Activated naive CD8-positive, alpha-beta T cell treated with anti-CD3 and anti-CD28 coated beads for 36 hours (primary cell): ENCODE data around the gene IGDCC3. TPM values are rescaled to one million over a fixed set of nuclear protein-coding genes. Genes with fewer than 3 reads are reported as not detected.

Experiments used
- DNase-seq: peaks from one replicate; pipeline ENCODE4 v3.0.0; 2021
- H3K27ac Mint-ChIP-seq: one replicate; pipeline ENCODE4 v1.8.0; 2022; ENCODE audit warnings: mild to moderate bottlenecking, moderate library complexity, mixed read lengths
- H3K27me3 Mint-ChIP-seq: one replicate; pipeline ENCODE4 v1.8.0; 2022; ENCODE audit warnings: mild to moderate bottlenecking, mixed read lengths
- H3K36me3 Mint-ChIP-seq: one replicate; pipeline ENCODE4 v1.8.0; 2021; ENCODE audit warnings: mild to moderate bottlenecking, mixed read lengths
- H3K4me1 Mint-ChIP-seq: one replicate; pipeline ENCODE4 v1.8.0; 2021; ENCODE audit warnings: mixed read lengths
- H3K4me3 Mint-ChIP-seq: one replicate; pipeline ENCODE4 v1.8.0; 2022; ENCODE audit warnings: mild to moderate bottlenecking, moderate library complexity, mixed read lengths
- H3K9me3 Mint-ChIP-seq: one replicate; pipeline ENCODE4 v1.8.0; 2022; ENCODE audit warnings: mixed read lengths
- total RNA-seq, 2 experiments: library from RNA; stranded (reverse); gene quantifications; one replicate each; pipeline ENCODE4 v1.2.3, GENCODE V29; 2021

Gene IGDCC3
- total RNA-seq: not detected

- no peak for DNase-seq
- H3K27ac Mint-ChIP-seq: no peak within 1 kb of the TSS
- peak within 1 kb of the TSS; percentile 57 for H3K4me3 Mint-ChIP-seq
- no peaks in the 10 kb centered on the region for H3K9me3 Mint-ChIP-seq
- no peaks in the 10 kb centered on the region for H3K36me3 Mint-ChIP-seq
- H3K27me3 Mint-ChIP-seq: peaks cover 75% of the 10 kb centered on the region
- peaks cover 10% of the 10 kb centered on the region for H3K4me1 Mint-ChIP-seq
These were observed at the start of gene IGDCC3 for GRCh38 chr15:65377976-65378366. TSS of gene IGDCC3 (minus strand) at chr15:65378002. CDS start at chr15:65377788, 214 bp downstream.

- Mint-ChIP-seq H3K4me3 (no peak overlapping the region), H3K27me3 (peaks cover 45% of the 10 kb centered on the region), H3K9me3 (no peaks in the 10 kb centered on the region), H3K36me3 (no peaks in the 10 kb centered on the region), H3K4me1 (peaks cover 10% of the 10 kb centered on the region), H3K27ac (no peak overlapping the region)
- DNase-seq: no peak
These were observed 48.5 kb upstream of the IGDCC3 start for GRCh38 chr15:65426216-65426853.

- Mint-ChIP-seq H3K9me3 (no peaks in the 10 kb centered on the region), H3K4me3 (no peak overlapping the region), H3K4me1 (peaks cover 10% of the 10 kb centered on the region), H3K27me3 (peaks cover 60% of the 10 kb centered on the region), H3K36me3 (no peaks in the 10 kb centered on the region), H3K27ac (no peak overlapping the region)
- no peak for DNase-seq
These were observed 46.9 kb upstream of the IGDCC3 start for GRCh38 chr15:65424683-65425082.

DNA sequence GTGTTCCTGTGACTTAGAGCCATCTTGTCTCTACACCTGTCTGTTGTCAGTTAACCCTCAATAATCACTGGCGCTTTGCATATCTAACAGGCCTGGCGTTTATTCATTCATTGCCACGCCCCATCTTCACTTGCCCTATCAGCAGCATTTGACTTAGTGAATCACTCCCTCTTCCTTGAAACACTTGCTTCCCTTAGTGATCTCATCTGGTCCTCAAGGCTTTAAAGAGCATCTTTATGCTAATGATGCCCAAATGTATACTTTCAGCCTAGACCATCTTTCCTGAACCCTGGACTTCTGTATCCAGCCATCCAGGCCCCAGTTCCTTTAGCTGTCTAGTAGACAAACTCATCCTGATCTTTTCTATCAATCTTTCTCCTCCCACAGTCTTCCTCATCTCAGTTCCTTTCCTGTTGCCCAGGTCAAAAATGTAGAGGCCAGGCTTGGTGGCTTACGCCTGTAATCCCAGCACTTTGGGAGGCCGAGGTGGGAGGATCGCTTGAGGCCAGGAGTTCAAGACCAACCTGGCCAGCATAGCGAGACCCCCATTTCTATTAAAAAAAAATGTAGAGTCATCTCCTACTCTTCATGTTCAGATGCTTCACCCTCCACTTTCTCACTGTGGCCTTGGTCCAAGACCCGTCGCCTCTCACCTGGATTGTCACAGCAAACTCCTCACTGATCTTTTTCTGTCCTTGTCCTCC lies 46.3 kb upstream of the IGDCC3 start:
- Mint-ChIP-seq H3K4me1 (peaks cover 10% of the 10 kb centered on the region), H3K27me3 (peaks cover 65% of the 10 kb centered on the region), H3K4me3 (no peak overlapping the region), H3K9me3 (no peaks in the 10 kb centered on the region), H3K36me3 (no peaks in the 10 kb centered on the region), H3K27ac (no peak overlapping the region)
- DNase-seq: no peak

GRCh38 chr15:65423150-65423975 lies 45.6 kb upstream of the IGDCC3 start:
- Mint-ChIP-seq H3K27ac (no peak overlapping the region), H3K4me3 (peak overlapping the region; percentile 72), H3K9me3 (no peaks in the 10 kb centered on the region), H3K4me1 (peaks cover 10% of the 10 kb centered on the region), H3K27me3 (peaks cover 73% of the 10 kb centered on the region), H3K36me3 (no peaks in the 10 kb centered on the region)
- DNase-seq: no peak

DNA sequence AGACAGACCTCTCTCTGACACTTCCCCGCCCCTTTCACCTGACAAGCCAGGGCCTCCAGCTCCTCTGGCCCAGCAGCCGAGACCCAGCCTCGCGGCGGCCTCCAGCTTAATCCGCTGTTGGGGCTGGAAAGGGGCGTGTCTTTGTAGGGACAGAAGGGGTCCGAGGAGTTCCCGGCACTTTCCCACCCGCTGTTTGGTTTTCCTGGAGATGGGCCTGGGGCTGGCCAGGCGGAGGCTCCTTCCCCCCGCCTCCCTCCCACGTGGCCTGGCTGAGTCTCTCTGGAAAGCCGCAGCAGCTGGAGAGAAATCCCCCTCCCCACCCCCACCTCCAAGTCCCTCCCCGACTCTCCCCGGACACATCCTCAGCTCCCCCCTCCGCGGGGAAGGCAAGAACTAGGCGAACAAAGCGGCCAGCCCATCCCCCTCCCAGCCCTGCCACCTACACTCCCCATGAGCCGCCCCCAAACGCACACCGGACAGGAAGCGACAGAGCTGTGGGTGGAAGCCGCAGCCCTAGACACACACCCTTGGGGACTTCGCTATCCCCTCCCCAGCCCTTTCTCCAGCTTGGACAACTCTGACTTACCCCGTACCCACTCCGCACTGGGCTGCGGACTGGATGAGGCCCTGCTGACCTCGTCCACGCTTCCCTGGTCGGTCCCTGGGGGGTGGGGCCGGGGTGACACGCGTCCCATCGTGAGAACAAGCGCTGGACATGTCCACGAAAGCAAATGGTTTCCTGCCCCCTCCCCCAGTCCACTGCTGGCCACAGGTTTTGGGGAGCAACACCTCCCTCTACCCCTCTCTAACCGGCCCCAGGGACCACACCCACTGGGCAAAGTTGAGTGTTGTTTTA lies 43.8 kb upstream of the IGDCC3 start:
- DNase-seq: no peak
- no peak overlapping the region for H3K27ac Mint-ChIP-seq

GRCh38 chr15:65420975-65421359 lies 43.2 kb upstream of the IGDCC3 start:
- peaks cover 85% of the 10 kb centered on the region for H3K27me3 Mint-ChIP-seq
- no peak for DNase-seq
- H3K9me3 Mint-ChIP-seq: no peaks in the 10 kb centered on the region
- no peak overlapping the region for H3K4me3 Mint-ChIP-seq
- peaks cover 10% of the 10 kb centered on the region for H3K4me1 Mint-ChIP-seq
- H3K36me3 Mint-ChIP-seq: no peaks in the 10 kb centered on the region
- H3K27ac Mint-ChIP-seq: no peak overlapping the region

More for the DNA sequence above, 43.8 kb upstream of the IGDCC3 start:
- Mint-ChIP-seq H3K36me3 (no peaks in the 10 kb centered on the region), H3K27me3 (peaks cover 86% of the 10 kb centered on the region), H3K9me3 (no peaks in the 10 kb centered on the region), H3K4me1 (peaks cover 10% of the 10 kb centered on the region), H3K4me3 (peak overlapping the region; percentile 77)

GRCh38 chr15:65418596-65418995 lies 40.8 kb upstream of the IGDCC3 start:
- Mint-ChIP-seq H3K4me3 (no peak overlapping the region), H3K9me3 (no peaks in the 10 kb centered on the region), H3K4me1 (peaks cover 10% of the 10 kb centered on the region), H3K27ac (no peak overlapping the region), H3K27me3 (peaks cover 63% of the 10 kb centered on the region), H3K36me3 (no peaks in the 10 kb centered on the region)
- no peak for DNase-seq

GRCh38 chr15:65416845-65417416 lies 39.1 kb upstream of the IGDCC3 start:
- no peak for DNase-seq
- H3K27ac Mint-ChIP-seq: no peak overlapping the region
- no peaks in the 10 kb centered on the region for H3K9me3 Mint-ChIP-seq
- no peak overlapping the region for H3K4me3 Mint-ChIP-seq
- H3K27me3 Mint-ChIP-seq: peaks cover 50% of the 10 kb centered on the region
- H3K4me1 Mint-ChIP-seq: peaks cover 3% of the 10 kb centered on the region
- no peaks in the 10 kb centered on the region for H3K36me3 Mint-ChIP-seq

DNA sequence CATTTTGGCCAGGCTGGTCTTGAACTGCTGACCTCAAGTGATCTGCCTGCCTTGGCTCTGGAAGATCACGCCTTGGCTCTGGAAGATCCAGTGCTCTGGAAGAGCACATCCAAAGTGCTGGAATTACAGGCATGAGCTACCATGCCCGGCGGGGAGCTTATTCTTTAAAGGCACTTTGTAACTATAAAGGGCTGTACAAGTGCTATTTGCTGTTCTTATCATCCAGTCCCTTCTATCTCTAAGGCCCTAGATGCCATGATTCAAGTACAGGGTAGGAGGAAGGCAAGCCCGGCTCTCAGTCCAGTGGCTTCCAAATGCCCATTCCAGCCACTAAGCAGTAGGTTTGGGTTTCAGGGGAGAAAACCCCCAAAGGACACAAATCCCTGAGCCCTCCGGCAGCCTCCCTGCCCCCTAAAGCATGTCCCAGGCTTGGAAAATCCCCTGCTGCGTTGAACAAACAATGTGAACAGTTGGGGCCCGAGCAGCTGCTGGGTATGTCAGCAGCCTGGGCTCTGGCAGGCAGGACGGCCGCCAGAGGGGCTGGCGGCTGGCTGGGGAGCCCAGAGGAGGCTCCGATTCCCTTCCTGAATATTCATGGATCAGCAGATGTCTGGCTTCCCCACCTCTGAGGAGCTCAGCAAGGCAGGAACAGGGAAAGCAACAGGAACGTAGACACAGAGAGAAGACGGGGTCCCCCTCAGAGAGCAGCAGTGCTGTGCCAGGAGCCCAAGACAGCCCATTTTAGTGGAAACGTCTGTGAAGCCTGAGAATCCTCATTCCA lies 37.2 kb upstream of the IGDCC3 start:
- Mint-ChIP-seq H3K4me3 (no peak overlapping the region), H3K27me3 (peaks cover 39% of the 10 kb centered on the region), H3K27ac (no peak overlapping the region), H3K9me3 (no peaks in the 10 kb centered on the region), H3K36me3 (no peaks in the 10 kb centered on the region), H3K4me1 (no peaks in the 10 kb centered on the region)
- DNase-seq: no peak

DNA sequence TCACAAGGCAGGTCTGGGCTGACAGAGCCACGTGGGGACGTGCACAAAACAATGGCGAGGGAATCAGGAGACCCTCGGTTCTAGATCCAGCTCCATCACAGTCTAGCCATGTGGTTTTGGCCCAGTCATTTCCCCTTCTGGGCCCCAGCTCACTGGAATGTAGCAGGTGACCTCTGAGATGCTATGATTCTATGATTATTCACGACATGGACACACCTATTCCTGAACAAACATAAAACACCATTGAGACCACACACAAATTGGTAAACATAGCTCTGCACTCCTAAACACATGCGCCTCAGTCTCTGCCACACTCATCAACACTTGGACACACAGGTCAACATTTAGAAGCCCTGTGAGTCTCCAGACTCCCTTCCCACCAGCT lies 36.0 kb upstream of the IGDCC3 start:
- Mint-ChIP-seq H3K9me3 (no peaks in the 10 kb centered on the region), H3K4me1 (peaks cover 2% of the 10 kb centered on the region), H3K27me3 (peaks cover 33% of the 10 kb centered on the region), H3K4me3 (no peak overlapping the region), H3K36me3 (no peaks in the 10 kb centered on the region), H3K27ac (no peak overlapping the region)
- no peak for DNase-seq

- Mint-ChIP-seq H3K27me3 (peaks cover 27% of the 10 kb centered on the region), H3K4me3 (no peak overlapping the region)
- no peak for DNase-seq
These were observed 35.4 kb upstream of the IGDCC3 start for GRCh38 chr15:65413051-65413759.

GRCh38 chr15:65412556-65412955 lies 34.8 kb upstream of the IGDCC3 start:
- H3K4me3 Mint-ChIP-seq: no peak overlapping the region
- no peak overlapping the region for H3K27ac Mint-ChIP-seq
- no peaks in the 10 kb centered on the region for H3K9me3 Mint-ChIP-seq
- H3K36me3 Mint-ChIP-seq: no peaks in the 10 kb centered on the region
- H3K27me3 Mint-ChIP-seq: peaks cover 22% of the 10 kb centered on the region
- DNase-seq: no peak
- peaks cover 2% of the 10 kb centered on the region for H3K4me1 Mint-ChIP-seq

More at GRCh38 chr15:65413051-65413759, 35.4 kb upstream of the IGDCC3 start:
- Mint-ChIP-seq H3K27ac (no peak overlapping the region), H3K36me3 (no peaks in the 10 kb centered on the region), H3K9me3 (no peaks in the 10 kb centered on the region), H3K4me1 (peaks cover 2% of the 10 kb centered on the region)
